ENCODE results near the gene SHC2.
"Not testable (repeated sequence)": the region's sequence is repeated elsewhere in the genome, so short reads cannot be mapped to it uniquely, and the experiment has no call there.

Gene SHC2

GRCh38 chr19:485583-486236, 24.9 kb upstream of the SHC2 start:
- H3K4me3 ChIP-seq (ENCODE audit: low read depth, low read length): no peak overlapping the region
- TF ChIP-seq, protein P1, sequence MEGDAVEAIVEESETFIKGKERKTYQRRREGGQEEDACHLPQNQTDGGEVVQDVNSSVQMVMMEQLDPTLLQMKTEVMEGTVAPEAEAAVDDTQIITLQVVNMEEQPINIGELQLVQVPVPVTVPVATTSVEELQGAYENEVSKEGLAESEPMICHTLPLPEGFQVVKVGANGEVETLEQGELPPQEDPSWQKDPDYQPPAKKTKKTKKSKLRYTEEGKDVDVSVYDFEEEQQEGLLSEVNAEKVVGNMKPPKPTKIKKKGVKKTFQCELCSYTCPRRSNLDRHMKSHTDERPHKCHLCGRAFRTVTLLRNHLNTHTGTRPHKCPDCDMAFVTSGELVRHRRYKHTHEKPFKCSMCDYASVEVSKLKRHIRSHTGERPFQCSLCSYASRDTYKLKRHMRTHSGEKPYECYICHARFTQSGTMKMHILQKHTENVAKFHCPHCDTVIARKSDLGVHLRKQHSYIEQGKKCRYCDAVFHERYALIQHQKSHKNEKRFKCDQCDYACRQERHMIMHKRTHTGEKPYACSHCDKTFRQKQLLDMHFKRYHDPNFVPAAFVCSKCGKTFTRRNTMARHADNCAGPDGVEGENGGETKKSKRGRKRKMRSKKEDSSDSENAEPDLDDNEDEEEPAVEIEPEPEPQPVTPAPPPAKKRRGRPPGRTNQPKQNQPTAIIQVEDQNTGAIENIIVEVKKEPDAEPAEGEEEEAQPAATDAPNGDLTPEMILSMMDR (IDR thresholded peaks at IDR 0.05; ENCODE audit: insufficient read depth, low read length, missing control alignments): no peak
- DNase-seq (ENCODE audit: low read depth, low spot score): no peak
- ChIA-PET POLR2A (no interaction called here), CTCF (interaction anchor here (3.4 kb wide), 1 partner anchor 25 kb away, joined by 15 read pairs; no protein-coding TSS in a partner anchor)

- ChIA-PET CTCF (interaction anchor here (3.4 kb wide), 1 partner anchor 25 kb away, joined by 15 read pairs; no protein-coding TSS in a partner anchor), POLR2A (no interaction called here)
- no peak overlapping the region for H3K4me3 ChIP-seq (ENCODE audit: low read depth, low read length)
- TF ChIP-seq, protein P1 (IDR thresholded peaks at IDR 0.05; ENCODE audit: insufficient read depth, low read length, missing control alignments): no peak
- no peak for DNase-seq (ENCODE audit: low read depth, low spot score)
Observed at GRCh38 chr19:485077-485476, 24.2 kb upstream of the SHC2 start.

- CTCF ChIA-PET: interaction anchor here (1.7 to 1.8 kb wide), 2 partner anchors 22 to 26 kb away, joined by 6 to 8 read pairs; no protein-coding TSS in a partner anchor
- POLR2A ChIA-PET: no interaction called here
- DNase-seq (ENCODE audit: low read depth, low spot score): no peak
- TF ChIP-seq, protein P1 (IDR thresholded peaks at IDR 0.05; ENCODE audit: insufficient read depth, low read length, missing control alignments): no peak
- no peak overlapping the region for H3K4me3 ChIP-seq (ENCODE audit: low read depth, low read length)
Observed at GRCh38 chr19:484494-484893, 23.7 kb upstream of the SHC2 start.

GRCh38 chr19:483332-484072, 22.7 kb upstream of the SHC2 start:
- CTCF ChIA-PET: interaction anchor here (1.7 to 1.8 kb wide), 2 partner anchors 23 to 27 kb away, joined by 6 to 8 read pairs; no protein-coding TSS in a partner anchor
- H3K4me3 ChIP-seq (ENCODE audit: low read depth, low read length): no peak overlapping the region
- TF ChIP-seq, protein P1 (IDR thresholded peaks at IDR 0.05; ENCODE audit: insufficient read depth, low read length, missing control alignments): no peak
- DNase-seq (ENCODE audit: low read depth, low spot score): no peak
- POLR2A ChIA-PET: no interaction called here

GRCh38 chr19:482186-483041, 21.6 kb upstream of the SHC2 start:
- ChIA-PET POLR2A (no interaction called here), CTCF (interaction anchor here (1.8 kb wide), 1 partner anchor 24 kb away, joined by 6 read pairs; no protein-coding TSS in a partner anchor)
- H3K4me3 ChIP-seq (ENCODE audit: low read depth, low read length): no peak overlapping the region
- TF ChIP-seq, protein P1 (IDR thresholded peaks at IDR 0.05; ENCODE audit: insufficient read depth, low read length, missing control alignments): no peak
- no peak for DNase-seq (ENCODE audit: low read depth, low spot score)

- DNase-seq (ENCODE audit: low read depth, low spot score); H3K4me3 ChIP-seq (ENCODE audit: low read depth, low read length); POLR2A ChIA-PET: not testable (repeated sequence)
- CTCF ChIA-PET: interaction anchor here (0.6 kb wide), 1 partner anchor 19 kb away, joined by 3 read pairs; no protein-coding TSS in a partner anchor
Observed at GRCh38 chr19:481100-481499, 20.3 kb upstream of the SHC2 start.
